Activated CD8-positive, alpha-beta memory T cell treated with anti-CD3 and anti-CD28 coated beads, Interleukin-2, amount 10 ng/mL, durations not matched to agents 7 days and 5 days (primary cell): ENCODE data around the gene BBS9. TPM values are rescaled to one million over a fixed set of nuclear protein-coding genes. Genes with fewer than 3 reads are reported as not detected.
A peak's percentile ranks its signal among the peaks of the same experiment; 100 is the strongest.

ENCODE experiments used
- ATAC-seq: fragments of 150-1000 bp; cut with Tn5 transposase; one replicate; pipeline ENCODE4 v1.10.0; 2021; ENCODE audit warnings: moderate library complexity
- CTCF ChIA-PET: fragments of 350-600 bp; sonication (Branson Sonifier 250); formaldehyde crosslinking; loops from one replicate; lab custom pipeline; 2021; ENCODE audit warnings: antibody characterized with exemption; lab: Charles Lee
- DNase-seq: peaks from one replicate; pipeline ENCODE4 v3.0.0-alpha.2; 2020
- H3K27ac Mint-ChIP-seq: one replicate; pipeline ENCODE4 v1.8.0; 2021; ENCODE audit warnings: mild to moderate bottlenecking, mixed read lengths
- H3K27me3 Mint-ChIP-seq: one replicate; pipeline ENCODE4 v1.8.0; 2021; ENCODE audit warnings: mixed read lengths
- H3K36me3 Mint-ChIP-seq: one replicate; pipeline ENCODE4 v1.8.0; 2021; ENCODE audit warnings: mild to moderate bottlenecking, mixed read lengths
- H3K4me1 Mint-ChIP-seq: one replicate; pipeline ENCODE4 v1.8.0; 2021; ENCODE audit warnings: mixed read lengths
- H3K4me3 Mint-ChIP-seq: one replicate; pipeline ENCODE4 v1.8.0; 2021; ENCODE audit warnings: mild to moderate bottlenecking, moderate library complexity, mixed read lengths
- H3K9me3 Mint-ChIP-seq: one replicate; pipeline ENCODE4 v1.8.0; 2022; ENCODE audit warnings: low read depth, mixed read lengths
- total RNA-seq, 2 experiments: library from RNA; stranded (reverse); gene quantifications; one replicate each; pipeline ENCODE4 v1.2.3, GENCODE V29; 2021

The BBS9 gene
- total RNA-seq, 2 experiments from 2014 or later = 9.8 to 10.2 TPM

DNA sequence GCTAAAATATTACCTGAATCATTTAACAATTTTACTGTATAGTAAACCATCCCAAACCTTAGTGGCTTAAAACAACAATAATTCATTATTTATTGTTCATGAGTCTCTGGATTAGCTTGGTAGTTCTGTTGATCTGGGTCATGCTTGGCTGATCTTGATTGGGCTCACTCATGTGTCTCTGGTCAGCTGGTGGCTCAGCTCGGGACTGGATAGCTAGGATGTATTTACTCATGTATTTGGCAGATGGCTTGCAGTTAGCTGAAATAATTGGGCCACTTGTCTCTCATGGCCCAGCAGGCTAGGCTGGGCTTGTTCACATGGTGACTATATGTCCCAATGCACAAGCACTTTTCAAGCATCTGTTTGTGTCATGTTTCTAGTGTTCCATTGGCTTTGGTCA lies 262.8 kb downstream of the BBS9 start:
- Mint-ChIP-seq H3K4me1 (peaks cover 13% of the 10 kb centered on the region), H3K9me3 (no peaks in the 10 kb centered on the region), H3K27ac (no peak overlapping the region), H3K36me3 (peaks cover 8% of the 10 kb centered on the region), H3K27me3 (no peaks in the 10 kb centered on the region), H3K4me3 (no peak overlapping the region)
- no peak for DNase-seq
- no peak for ATAC-seq
- CTCF ChIA-PET = no interaction called here

GRCh38 chr7:33393770-33394169 lies 264.4 kb downstream of the BBS9 start:
- peaks cover 8% of the 10 kb centered on the region for H3K36me3 Mint-ChIP-seq
- DNase-seq (no peak), ATAC-seq (peak; percentile 55)
- no peak overlapping the region for H3K4me3 Mint-ChIP-seq
- CTCF ChIA-PET = no interaction called here
- H3K4me1 Mint-ChIP-seq = peaks cover 13% of the 10 kb centered on the region
- no peaks in the 10 kb centered on the region for H3K9me3 Mint-ChIP-seq
- H3K27me3 Mint-ChIP-seq = no peaks in the 10 kb centered on the region
- H3K27ac Mint-ChIP-seq = peak overlapping the region; percentile 60

- H3K27me3 Mint-ChIP-seq = no peaks in the 10 kb centered on the region
- no peak overlapping the region for H3K27ac Mint-ChIP-seq
- H3K9me3 Mint-ChIP-seq = no peaks in the 10 kb centered on the region
- no peak overlapping the region for H3K4me3 Mint-ChIP-seq
- CTCF ChIA-PET = interaction anchor here (0.6 kb wide), 1 partner anchor 343 kb away, joined by 3 read pairs; no protein-coding TSS in a partner anchor
- ATAC-seq (no peak), DNase-seq (no peak)
- H3K4me1 Mint-ChIP-seq = peaks cover 13% of the 10 kb centered on the region
- peaks cover 8% of the 10 kb centered on the region for H3K36me3 Mint-ChIP-seq
Observed at GRCh38 chr7:33395340-33395739, 266.0 kb downstream of the BBS9 start.

DNA sequence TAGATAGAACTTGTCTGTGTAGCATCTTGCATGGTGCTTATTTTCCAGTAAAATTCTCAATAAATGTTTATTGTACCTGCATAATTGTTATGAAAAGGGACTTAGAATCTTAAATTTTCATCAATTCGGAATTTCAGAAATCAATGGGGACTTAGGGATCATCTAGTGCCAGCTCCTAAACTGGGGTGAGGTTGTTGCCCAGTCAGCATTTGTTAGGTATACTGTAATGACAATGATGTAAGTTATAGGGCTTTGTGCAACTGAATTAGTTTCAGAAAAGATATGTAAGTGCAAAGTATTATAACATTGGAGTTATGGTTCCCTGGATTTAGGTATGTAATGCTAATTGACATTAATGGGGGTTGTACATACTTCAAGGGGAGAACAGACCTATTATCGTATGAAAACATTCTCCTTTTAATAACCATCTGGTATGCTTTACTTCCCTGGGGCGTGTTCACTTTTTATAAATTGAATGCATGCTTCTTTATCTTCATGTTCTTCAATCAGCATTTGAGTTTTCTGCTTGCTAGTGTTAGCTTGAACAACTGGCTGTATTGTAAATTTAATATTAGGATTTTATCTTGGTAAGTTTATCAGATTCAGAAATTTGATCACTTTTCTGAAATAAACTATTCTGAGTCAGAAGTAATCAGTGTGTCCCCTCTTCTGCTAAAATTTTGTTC lies 270.3 kb downstream of the BBS9 start:
- peaks cover 2% of the 10 kb centered on the region for H3K4me1 Mint-ChIP-seq
- peaks cover 3% of the 10 kb centered on the region for H3K36me3 Mint-ChIP-seq
- H3K27me3 Mint-ChIP-seq = no peaks in the 10 kb centered on the region
- no peak overlapping the region for H3K27ac Mint-ChIP-seq
- CTCF ChIA-PET = no interaction called here
- no peak for DNase-seq
- no peaks in the 10 kb centered on the region for H3K9me3 Mint-ChIP-seq
- H3K4me3 Mint-ChIP-seq = no peak overlapping the region
- no peak for ATAC-seq

DNA sequence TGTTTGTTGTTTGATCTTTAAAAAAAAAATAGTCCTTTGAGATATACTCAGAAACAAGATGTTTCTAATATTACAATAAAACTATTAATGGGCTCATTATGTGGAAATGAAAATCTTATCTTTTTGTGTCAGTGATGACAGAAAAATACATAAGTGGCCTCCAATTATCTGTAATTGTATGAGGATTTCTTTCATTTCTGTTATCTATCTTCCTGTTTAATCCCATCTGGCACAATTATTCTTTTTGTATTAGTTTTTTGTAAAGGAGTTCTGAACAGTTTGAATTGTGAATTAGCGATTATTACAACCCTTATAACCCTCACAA lies 270.8 kb downstream of the BBS9 start:
- Mint-ChIP-seq H3K4me1 (peaks cover 2% of the 10 kb centered on the region), H3K27me3 (no peaks in the 10 kb centered on the region), H3K36me3 (peaks cover 3% of the 10 kb centered on the region), H3K27ac (no peak overlapping the region), H3K9me3 (no peaks in the 10 kb centered on the region), H3K4me3 (no peak overlapping the region)
- no peak for ATAC-seq
- CTCF ChIA-PET = no interaction called here
- DNase-seq = no peak

DNA sequence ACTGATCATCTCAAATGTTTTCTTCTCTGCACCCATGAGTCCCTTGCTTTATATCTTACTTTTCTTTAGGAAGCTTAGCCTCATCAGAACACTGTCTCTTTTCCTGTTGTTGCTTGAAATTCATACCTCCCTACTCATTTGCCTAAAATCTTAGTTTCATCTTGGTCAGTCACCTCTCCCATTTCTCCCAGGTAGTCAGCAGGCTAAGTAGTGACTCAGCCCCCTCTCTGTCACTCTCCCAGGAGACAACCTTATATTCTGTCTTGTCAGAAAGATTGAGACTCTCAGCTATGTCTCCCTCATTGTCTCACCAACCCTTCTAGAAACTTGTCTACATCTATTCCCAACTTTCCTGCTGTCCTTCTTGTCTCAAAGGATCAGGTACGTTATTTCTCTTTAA lies 280.9 kb downstream of the BBS9 start:
- H3K27me3 Mint-ChIP-seq = no peaks in the 10 kb centered on the region
- DNase-seq = no peak
- H3K4me3 Mint-ChIP-seq = no peak overlapping the region

GRCh38 chr7:33411020-33411419 lies 281.7 kb downstream of the BBS9 start:
- Mint-ChIP-seq H3K36me3 (peaks cover 1% of the 10 kb centered on the region), H3K27ac (no peak overlapping the region), H3K4me1 (no peaks in the 10 kb centered on the region), H3K4me3 (no peak overlapping the region), H3K9me3 (peaks cover 7% of the 10 kb centered on the region), H3K27me3 (no peaks in the 10 kb centered on the region)
- no peak for DNase-seq
- CTCF ChIA-PET = interaction anchor here (0.6 kb wide), 1 partner anchor 107 kb away, joined by 3 read pairs; no protein-coding TSS in a partner anchor
- no peak for ATAC-seq

More for the DNA sequence above, 280.9 kb downstream of the BBS9 start:
- H3K36me3 Mint-ChIP-seq = peaks cover 1% of the 10 kb centered on the region
- H3K9me3 Mint-ChIP-seq = peaks cover 7% of the 10 kb centered on the region
- H3K4me1 Mint-ChIP-seq = no peaks in the 10 kb centered on the region
- no peak overlapping the region for H3K27ac Mint-ChIP-seq
- CTCF ChIA-PET = interaction anchor here (0.6 kb wide), 2 partner anchors 35 to 108 kb away, joined by 3 read pairs; no protein-coding TSS in a partner anchor
- no peak for ATAC-seq

DNA sequence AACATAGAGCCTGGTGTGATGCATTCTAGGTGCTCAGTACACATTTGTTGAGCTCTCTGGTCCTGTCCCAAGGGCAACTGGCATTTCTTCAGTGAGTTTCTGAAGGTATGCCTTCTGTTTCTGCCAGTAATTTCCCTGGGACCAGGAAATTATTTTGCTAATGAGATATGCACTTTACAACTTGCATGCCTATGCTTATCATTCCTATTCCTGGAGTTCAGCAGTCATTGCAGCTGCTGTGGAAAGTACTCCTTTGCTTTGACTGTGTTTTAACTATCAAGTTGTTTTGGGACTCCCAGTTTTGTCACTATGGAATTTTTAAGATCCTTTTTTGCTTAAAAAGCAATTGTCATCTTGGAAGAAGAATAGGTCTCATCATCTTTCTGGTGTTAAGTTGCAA lies 283.0 kb downstream of the BBS9 start:
- no peaks in the 10 kb centered on the region for H3K4me1 Mint-ChIP-seq
- H3K36me3 Mint-ChIP-seq = no peaks in the 10 kb centered on the region
- no peak for DNase-seq
- peaks cover 5% of the 10 kb centered on the region for H3K9me3 Mint-ChIP-seq
- no peak overlapping the region for H3K4me3 Mint-ChIP-seq
- no peak for ATAC-seq
- CTCF ChIA-PET = no interaction called here
- H3K27me3 Mint-ChIP-seq = no peaks in the 10 kb centered on the region
- no peak overlapping the region for H3K27ac Mint-ChIP-seq

DNA sequence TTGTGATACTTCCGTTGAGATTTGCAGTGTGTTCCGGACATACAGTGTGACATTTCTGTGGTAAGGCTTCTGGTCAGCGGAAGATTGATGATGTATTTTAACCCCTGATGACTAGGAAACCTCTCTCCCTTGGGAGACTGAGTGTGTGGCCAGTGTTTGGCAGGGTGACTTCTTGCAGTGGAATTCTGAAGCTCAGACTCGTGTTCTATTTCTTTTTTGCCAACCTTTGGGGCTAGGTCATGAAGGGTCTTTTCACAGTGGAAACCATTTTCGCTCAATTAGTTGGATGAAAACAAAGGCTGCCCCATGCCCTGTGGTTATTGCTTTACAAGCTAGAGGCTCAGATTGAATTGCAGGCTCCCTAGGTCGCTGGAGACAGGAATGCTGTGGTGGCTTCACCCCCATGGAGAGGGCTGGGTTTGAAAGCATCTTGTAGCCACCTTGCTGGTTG lies 288.9 kb downstream of the BBS9 start:
- DNase-seq (no peak), ATAC-seq (no peak)
- H3K9me3 Mint-ChIP-seq = no peaks in the 10 kb centered on the region
- no peaks in the 10 kb centered on the region for H3K36me3 Mint-ChIP-seq
- no peak overlapping the region for H3K27ac Mint-ChIP-seq
- H3K27me3 Mint-ChIP-seq = no peaks in the 10 kb centered on the region
- CTCF ChIA-PET = no interaction called here
- H3K4me1 Mint-ChIP-seq = no peaks in the 10 kb centered on the region
- no peak overlapping the region for H3K4me3 Mint-ChIP-seq

DNA sequence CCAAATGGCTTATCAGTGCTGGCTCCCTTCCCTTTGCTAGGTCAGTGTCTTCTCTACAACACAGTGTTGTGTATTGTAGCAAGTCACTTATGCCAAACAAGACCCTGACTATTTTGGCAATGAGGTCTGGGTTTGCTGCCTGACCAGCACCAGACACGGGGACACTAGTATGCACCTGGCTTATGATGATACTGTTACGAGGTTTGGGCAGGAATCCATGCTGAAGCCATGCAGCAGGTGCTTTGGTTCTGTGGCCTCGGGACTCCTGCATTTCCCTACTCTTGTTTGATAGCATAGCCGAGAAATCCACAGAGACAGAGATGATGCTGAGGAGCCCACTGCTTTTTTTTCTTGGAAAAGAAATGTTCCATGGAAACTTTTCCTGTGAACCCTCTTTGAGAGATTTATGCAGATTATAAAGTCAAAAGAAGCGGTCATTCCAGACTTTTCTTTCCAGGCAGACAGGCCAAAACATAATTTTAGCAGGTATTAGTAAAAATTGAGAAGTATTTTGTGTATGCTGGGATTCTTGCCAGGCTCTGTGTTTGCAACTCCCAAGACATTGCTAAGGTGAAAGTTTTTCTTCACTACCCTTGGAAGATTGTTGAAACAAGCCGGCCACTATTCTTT lies 291.1 kb downstream of the BBS9 start:
- Mint-ChIP-seq H3K4me3 (no peak overlapping the region), H3K27ac (no peak overlapping the region), H3K27me3 (no peaks in the 10 kb centered on the region), H3K4me1 (no peaks in the 10 kb centered on the region), H3K9me3 (no peaks in the 10 kb centered on the region), H3K36me3 (no peaks in the 10 kb centered on the region)
- CTCF ChIA-PET = no interaction called here
- DNase-seq (no peak), ATAC-seq (no peak)

- no peak for ATAC-seq
- no peak for DNase-seq
- Mint-ChIP-seq H3K27me3 (no peaks in the 10 kb centered on the region), H3K4me1 (no peaks in the 10 kb centered on the region), H3K9me3 (no peaks in the 10 kb centered on the region), H3K4me3 (no peak overlapping the region), H3K27ac (no peak overlapping the region), H3K36me3 (no peaks in the 10 kb centered on the region)
- CTCF ChIA-PET = no interaction called here
Observed at GRCh38 chr7:33421429-33421828, 292.1 kb downstream of the BBS9 start.

GRCh38 chr7:33422141-33422540 lies 292.8 kb downstream of the BBS9 start:
- ATAC-seq (no peak), DNase-seq (no peak)
- no peaks in the 10 kb centered on the region for H3K9me3 Mint-ChIP-seq
- H3K4me1 Mint-ChIP-seq = no peaks in the 10 kb centered on the region
- no peaks in the 10 kb centered on the region for H3K27me3 Mint-ChIP-seq
- H3K27ac Mint-ChIP-seq = no peak overlapping the region
- no peaks in the 10 kb centered on the region for H3K36me3 Mint-ChIP-seq
- CTCF ChIA-PET = no interaction called here
- H3K4me3 Mint-ChIP-seq = no peak overlapping the region

DNA sequence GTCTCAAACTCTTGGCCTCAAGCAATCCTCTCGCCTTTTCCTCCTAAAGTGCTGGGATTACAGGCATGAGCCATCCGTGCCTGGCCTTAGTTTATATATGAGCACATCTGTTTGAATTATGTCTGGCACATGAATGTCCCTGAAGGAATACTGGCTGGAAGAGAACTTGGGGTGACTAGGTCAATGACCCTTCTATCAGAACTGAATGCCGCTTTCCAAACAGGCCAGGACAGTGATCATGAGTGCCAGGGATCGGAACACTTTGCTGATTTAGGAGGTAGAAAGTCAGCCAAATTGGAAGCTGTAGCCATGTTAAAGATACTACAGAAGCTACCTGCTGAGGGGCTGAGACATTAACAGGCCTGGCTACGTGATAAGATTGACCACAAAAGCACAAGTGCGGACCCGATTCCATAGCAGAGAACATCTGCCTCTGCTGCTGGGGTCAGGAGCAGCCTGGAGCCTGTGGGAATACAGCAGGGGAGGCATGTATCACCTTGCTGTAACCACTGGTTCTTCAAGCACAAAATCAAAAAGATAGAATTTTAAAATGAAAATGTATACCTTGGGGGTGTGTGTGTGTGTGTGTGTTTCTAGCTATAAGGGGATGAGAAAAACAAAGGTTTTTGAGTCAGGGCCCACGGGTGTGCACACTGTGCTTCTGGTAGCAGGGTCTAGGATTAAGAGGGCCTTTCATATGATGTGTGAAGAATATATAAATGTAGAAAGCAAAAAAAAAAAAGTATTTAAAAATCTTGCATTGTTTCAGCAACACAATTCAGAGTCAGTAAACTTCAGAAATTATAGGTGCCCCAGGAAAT lies 293.7 kb downstream of the BBS9 start:
- no peak for DNase-seq
- H3K9me3 Mint-ChIP-seq = no peaks in the 10 kb centered on the region
- ATAC-seq = no peak
- H3K27ac Mint-ChIP-seq = no peak overlapping the region
- H3K4me3 Mint-ChIP-seq = no peak overlapping the region
- no peaks in the 10 kb centered on the region for H3K4me1 Mint-ChIP-seq
- H3K27me3 Mint-ChIP-seq = no peaks in the 10 kb centered on the region
- H3K36me3 Mint-ChIP-seq = no peaks in the 10 kb centered on the region
- CTCF ChIA-PET = no interaction called here

- H3K9me3 Mint-ChIP-seq = no peaks in the 10 kb centered on the region
- no peaks in the 10 kb centered on the region for H3K36me3 Mint-ChIP-seq
- H3K4me3 Mint-ChIP-seq = no peak overlapping the region
- no peaks in the 10 kb centered on the region for H3K4me1 Mint-ChIP-seq
- H3K27ac Mint-ChIP-seq = no peak overlapping the region
- no peak for DNase-seq
- no peaks in the 10 kb centered on the region for H3K27me3 Mint-ChIP-seq
- CTCF ChIA-PET = no interaction called here
- ATAC-seq = no peak
Observed at GRCh38 chr7:33423646-33424020, 294.3 kb downstream of the BBS9 start.
